GM19452 (cell line): ENCODE measurements around the gene CPVL.

Source experiments
- ATAC-seq: cut with Tn5 transposase; IDR thresholded peaks from one replicate; pipeline ENCODE4 v1.9.1; 2021; ENCODE audit not compliant: unreplicated experiment

The CPVL gene

GRCh38 chr7:29053105-29053872 lies 93.0 kb downstream of the CPVL start:
- no peak for ATAC-seq

- ATAC-seq: no peak
Observed at GRCh38 chr7:29046978-29047377, 99.4 kb downstream of the CPVL start.

GRCh38 chr7:29045258-29046086 lies 100.9 kb downstream of the CPVL start:
- no peak for ATAC-seq

GRCh38 chr7:29044554-29044953 lies 101.8 kb downstream of the CPVL start:
- no peak for ATAC-seq

GRCh38 chr7:29043576-29043975 lies 102.8 kb downstream of the CPVL start:
- ATAC-seq: no peak

GRCh38 chr7:29042824-29043231 lies 103.5 kb downstream of the CPVL start:
- ATAC-seq: no peak

GRCh38 chr7:29041991-29042390 lies 104.3 kb downstream of the CPVL start:
- ATAC-seq: no peak

- ATAC-seq: no peak
Observed at GRCh38 chr7:29040579-29040925, 105.8 kb downstream of the CPVL start.

- no peak for ATAC-seq
Observed at GRCh38 chr7:29039821-29040578, 106.3 kb downstream of the CPVL start.

GRCh38 chr7:29038463-29038862 lies 107.9 kb downstream of the CPVL start:
- ATAC-seq: no peak

- ATAC-seq: no peak
Observed at GRCh38 chr7:29035044-29035740, 111.1 kb downstream of the CPVL start.

- ATAC-seq: no peak
Observed at GRCh38 chr7:29033584-29033983, 112.8 kb downstream of the CPVL start.

- ATAC-seq: no peak
Observed at GRCh38 chr7:29032146-29032545, 114.2 kb downstream of the CPVL start.

GRCh38 chr7:29030781-29031275 lies 115.5 kb downstream of the CPVL start:
- no peak for ATAC-seq

GRCh38 chr7:29022291-29022988 lies 123.9 kb downstream of the CPVL start:
- ATAC-seq: no peak

- no peak for ATAC-seq
Observed at GRCh38 chr7:29019896-29020295, 126.4 kb downstream of the CPVL start.

GRCh38 chr7:29019387-29019786 lies 127.0 kb downstream of the CPVL start:
- no peak for ATAC-seq

- ATAC-seq: no peak
Observed at GRCh38 chr7:29017713-29018112, 128.6 kb downstream of the CPVL start.

GRCh38 chr7:29014725-29015124 lies 131.6 kb downstream of the CPVL start:
- no peak for ATAC-seq

- ATAC-seq: no peak
Observed at GRCh38 chr7:29013931-29014330, 132.4 kb downstream of the CPVL start.
